Measurements from ENCODE around the gene SGMS1. TPM values are rescaled to one million over a fixed set of nuclear protein-coding genes. Genes with fewer than 3 reads are reported as not detected.
"Not testable (repeated sequence)": the region's sequence is repeated elsewhere in the genome, so short reads cannot be mapped to it uniquely, and the experiment has no call there.

The SGMS1 gene
- total RNA-seq, 5 donors from 2014 or later (not counting 1 experiment from before 2014, with no cell fraction given): 28.4 to 39.7 (median 32.6) TPM

DNA sequence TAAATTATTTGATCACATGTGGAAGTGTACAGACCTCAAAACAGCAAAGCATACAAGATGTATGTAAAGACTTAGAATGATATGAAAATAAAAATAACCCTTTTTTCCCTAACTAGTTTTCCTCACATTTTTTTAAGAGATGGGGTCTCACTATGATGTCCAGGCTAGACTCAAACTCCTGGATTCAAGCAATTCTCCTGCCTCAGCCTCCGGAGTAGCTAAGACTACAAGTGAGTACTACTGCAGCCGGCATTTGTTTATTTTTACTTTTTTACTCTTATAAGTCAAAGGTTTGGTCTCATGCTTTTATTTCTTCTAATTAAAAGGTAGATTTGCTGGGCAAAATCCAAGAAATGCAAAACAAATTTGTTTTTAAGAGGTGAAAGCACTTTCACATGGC lies 248.0 kb downstream of the SGMS1 start:
- H3K4me1 Mint-ChIP-seq: peaks cover 11 to 23% (median 20%) of the 10 kb centered on the region in 3 donors
- no peaks in the 10 kb centered on the region for H3K9me3 ChIP-seq
- H3K27me3 Mint-ChIP-seq: no peaks in the 10 kb centered on the region
- peaks cover 2 to 4% of the 10 kb centered on the region in 2 experiments for H3K4me1 ChIP-seq (ENCODE audit: control insufficient read depth in 1 of 2, extremely low read depth in 1 of 2, insufficient read depth in 2 of 2, low read length in 2 of 2)
- no peak overlapping the region for H3K4me3 ChIP-seq (ENCODE audit: control insufficient read depth in 1 of 2, extremely low read depth in 1 of 2, low read length in 1 of 2)
- H3K9me3 Mint-ChIP-seq: peaks cover 0 to 9% (median 5%) of the 10 kb centered on the region in 3 donors
- no peak overlapping the region for H3K27ac ChIP-seq (ENCODE audit: low read length)
- H3K36me3 ChIP-seq (ENCODE audit: control insufficient read depth in 2 of 2, extremely low read depth in 1 of 2, insufficient read depth in 1 of 2, low read length in 1 of 2): no peaks in the 10 kb centered on the region
- H3K36me3 Mint-ChIP-seq: peaks cover 30% of the 10 kb centered on the region
- no peak overlapping the region for H3K27ac Mint-ChIP-seq
- ChIA-PET POLR2A (no interaction called here), CTCF (no interaction called here)
- H3K27me3 ChIP-seq (replicated peaks in 1 of 2; ENCODE audit: control insufficient read depth in 2 of 2, extremely low read depth in 1 of 2, insufficient read depth in 2 of 2, low read length in 1 of 2): no peaks in the 10 kb centered on the region
- H3K4me3 Mint-ChIP-seq: no peak overlapping the region
- DNase-seq (no peak), ATAC-seq (replicated peaks in 1 of 4) (no peak)
- no CpG with 5 or more reads among the region's 2 CpGs for WGBS (ENCODE audit: insufficient coverage)

- Histone ChIP-seq H3K27me3 (replicated peaks in 1 of 2; ENCODE audit: control insufficient read depth in 2 of 2, extremely low read depth in 1 of 2, insufficient read depth in 2 of 2, low read length in 1 of 2) (no peaks in the 10 kb centered on the region), H3K27ac (ENCODE audit: low read length) (no peak overlapping the region), H3K4me1 (ENCODE audit: control insufficient read depth in 1 of 2, extremely low read depth in 1 of 2, insufficient read depth in 2 of 2, low read length in 2 of 2) (peaks cover 0 to 4% of the 10 kb centered on the region in 2 experiments), H3K9me3 (no peaks in the 10 kb centered on the region), H3K4me3 (ENCODE audit: control insufficient read depth in 1 of 2, extremely low read depth in 1 of 2, low read length in 1 of 2) (no peak overlapping the region), H3K36me3 (ENCODE audit: control insufficient read depth in 2 of 2, extremely low read depth in 1 of 2, insufficient read depth in 1 of 2, low read length in 1 of 2) (no peaks in the 10 kb centered on the region)
- no peak overlapping the region for H3K27ac Mint-ChIP-seq
- DNase-seq: no peak
- H3K36me3 Mint-ChIP-seq: peaks cover 28% of the 10 kb centered on the region
- ChIA-PET POLR2A (no interaction called here), CTCF (no interaction called here)
- H3K4me1 Mint-ChIP-seq: peaks cover 8 to 23% (median 17%) of the 10 kb centered on the region in 3 donors
- no peaks in the 10 kb centered on the region for H3K27me3 Mint-ChIP-seq
- no peak for ATAC-seq (replicated peaks in 1 of 4)
- H3K4me3 Mint-ChIP-seq: no peak overlapping the region
- H3K9me3 Mint-ChIP-seq: peaks cover 0 to 9% (median 5%) of the 10 kb centered on the region in 3 donors
Measured at GRCh38 chr10:50375051-50375452, 248.7 kb downstream of the SGMS1 start.

DNA sequence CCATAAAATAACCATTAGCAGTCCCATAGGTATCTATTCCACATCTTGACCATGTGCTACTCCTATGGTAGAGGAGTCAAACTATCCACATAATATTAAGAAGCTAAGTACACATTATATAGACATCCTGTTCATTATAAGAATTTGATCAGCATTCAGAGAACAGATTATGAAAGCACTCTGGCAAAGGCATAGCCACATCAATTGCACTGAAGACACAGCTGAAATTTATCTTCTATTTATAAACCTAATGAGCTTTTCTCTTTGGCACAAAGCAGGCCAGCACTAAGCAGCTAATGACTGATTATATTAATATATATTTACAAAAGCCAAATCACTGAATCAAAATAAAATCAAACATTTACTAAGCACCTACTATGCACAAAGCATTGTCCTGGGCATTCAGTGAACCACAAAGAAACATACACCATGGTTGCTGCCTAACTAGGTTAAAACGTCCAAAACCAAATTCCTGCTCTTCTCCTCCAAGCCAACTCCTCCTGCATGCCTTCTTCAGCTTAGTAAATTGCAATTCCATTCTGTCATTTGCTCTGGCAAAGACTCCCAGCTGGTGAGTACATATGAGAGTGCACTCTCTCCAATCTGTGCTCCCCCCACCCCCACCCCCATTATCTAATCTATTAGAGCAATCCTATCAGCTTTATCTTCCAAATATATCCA lies 249.8 kb downstream of the SGMS1 start:
- H3K4me1 Mint-ChIP-seq: peaks cover 6 to 23% (median 15%) of the 10 kb centered on the region in 3 donors
- POLR2A ChIA-PET: no interaction called here
- ATAC-seq (replicated peaks in 1 of 4) (no peak), DNase-seq (no peak)
- Histone ChIP-seq H3K36me3 (ENCODE audit: control insufficient read depth in 2 of 2, extremely low read depth in 1 of 2, insufficient read depth in 1 of 2, low read length in 1 of 2) (no peaks in the 10 kb centered on the region), H3K27me3 (replicated peaks in 1 of 2; ENCODE audit: control insufficient read depth in 2 of 2, extremely low read depth in 1 of 2, insufficient read depth in 2 of 2, low read length in 1 of 2) (no peaks in the 10 kb centered on the region), H3K4me1 (ENCODE audit: control insufficient read depth in 1 of 2, extremely low read depth in 1 of 2, insufficient read depth in 2 of 2, low read length in 2 of 2) (peaks cover 0 to 4% of the 10 kb centered on the region in 2 experiments), H3K4me3 (ENCODE audit: control insufficient read depth in 1 of 2, extremely low read depth in 1 of 2, low read length in 1 of 2) (no peak overlapping the region), H3K9me3 (no peaks in the 10 kb centered on the region), H3K27ac (ENCODE audit: low read length) (no peak overlapping the region)
- peaks cover 28% of the 10 kb centered on the region for H3K36me3 Mint-ChIP-seq
- no peak overlapping the region for H3K4me3 Mint-ChIP-seq
- CTCF ChIA-PET: interaction anchor here in 1 of 2 donors (0.6 kb wide), 1 partner anchor 43 kb away, joined by 4 read pairs; no protein-coding TSS in a partner anchor
- H3K9me3 Mint-ChIP-seq: peaks cover 0 to 9% (median 5%) of the 10 kb centered on the region in 3 donors
- H3K27me3 Mint-ChIP-seq: no peaks in the 10 kb centered on the region
- WGBS (ENCODE audit: insufficient coverage): no CpG with 5 or more reads among the region's 1 CpG
- H3K27ac Mint-ChIP-seq: no peak overlapping the region

GRCh38 chr10:50369931-50370330 lies 253.8 kb downstream of the SGMS1 start:
- Histone ChIP-seq H3K36me3 (ENCODE audit: control insufficient read depth in 2 of 2, extremely low read depth in 1 of 2, insufficient read depth in 1 of 2, low read length in 1 of 2) (no peaks in the 10 kb centered on the region), H3K27me3 (replicated peaks in 1 of 2; ENCODE audit: control insufficient read depth in 2 of 2, extremely low read depth in 1 of 2, insufficient read depth in 2 of 2, low read length in 1 of 2) (no peaks in the 10 kb centered on the region), H3K4me1 (ENCODE audit: control insufficient read depth in 1 of 2, extremely low read depth in 1 of 2, insufficient read depth in 2 of 2, low read length in 2 of 2) (peaks cover 0 to under 1% of the 10 kb centered on the region in 2 experiments), H3K9me3 (no peaks in the 10 kb centered on the region), H3K4me3 (ENCODE audit: control insufficient read depth in 1 of 2, extremely low read depth in 1 of 2, low read length in 1 of 2) (no peak overlapping the region), H3K27ac (ENCODE audit: low read length) (no peak overlapping the region)
- Mint-ChIP-seq H3K36me3 (peaks cover 33% of the 10 kb centered on the region), H3K4me1 (peaks cover 0 to 11% (median 6%) of the 10 kb centered on the region in 3 donors), H3K27me3 (no peaks in the 10 kb centered on the region), H3K4me3 (no peak overlapping the region), H3K9me3 (peaks cover 0 to 3% (median 0%) of the 10 kb centered on the region in 3 donors), H3K27ac (no peak overlapping the region)
- no peak for DNase-seq
- no CpG with 5 or more reads among the region's 1 CpG for WGBS (ENCODE audit: insufficient coverage)
- POLR2A ChIA-PET: no interaction called here
- no peak for ATAC-seq (replicated peaks in 1 of 4)
- CTCF ChIA-PET: no interaction called here

- Histone ChIP-seq H3K4me1 (ENCODE audit: control insufficient read depth in 1 of 2, extremely low read depth in 1 of 2, insufficient read depth in 2 of 2, low read length in 2 of 2) (no peaks in the 10 kb centered on the region), H3K27me3 (replicated peaks in 1 of 2; ENCODE audit: control insufficient read depth in 2 of 2, extremely low read depth in 1 of 2, insufficient read depth in 2 of 2, low read length in 1 of 2) (no peaks in the 10 kb centered on the region), H3K27ac (ENCODE audit: low read length) (no peak overlapping the region), H3K9me3 (no peaks in the 10 kb centered on the region), H3K36me3 (ENCODE audit: control insufficient read depth in 2 of 2, extremely low read depth in 1 of 2, insufficient read depth in 1 of 2, low read length in 1 of 2) (no peaks in the 10 kb centered on the region), H3K4me3 (ENCODE audit: control insufficient read depth in 1 of 2, extremely low read depth in 1 of 2, low read length in 1 of 2) (no peak overlapping the region)
- peaks cover 53% of the 10 kb centered on the region for H3K36me3 Mint-ChIP-seq
- ChIA-PET CTCF (interaction anchor here in 1 of 2 donors (0.6 to 1.3 kb wide), 4 partner anchors 10 to 284 kb away, joined by 3 to 8 read pairs (median 4); no protein-coding TSS in a partner anchor), POLR2A (no interaction called here)
- no peak overlapping the region for H3K4me3 Mint-ChIP-seq
- peak in 1 of 4 experiments; percentile 48 for ATAC-seq (replicated peaks in 1 of 4)
- H3K9me3 Mint-ChIP-seq: peaks cover 0 to 7% (median 2%) of the 10 kb centered on the region in 3 donors
- DNase-seq: peak in 1 of 35 experiments; percentile 28
- H3K27me3 Mint-ChIP-seq: no peaks in the 10 kb centered on the region
- H3K4me1 Mint-ChIP-seq: peaks cover 4 to 28% (median 16%) of the 10 kb centered on the region in 3 donors
- H3K27ac Mint-ChIP-seq: no peak overlapping the region
- no CpG with 5 or more reads among the region's 1 CpG for WGBS (ENCODE audit: insufficient coverage)
Measured at GRCh38 chr10:50367732-50368131, 256.0 kb downstream of the SGMS1 start.

GRCh38 chr10:50366421-50366820 lies 257.3 kb downstream of the SGMS1 start:
- H3K36me3 Mint-ChIP-seq: peaks cover 59% of the 10 kb centered on the region
- peaks cover 0 to 11% (median 2%) of the 10 kb centered on the region in 3 donors for H3K9me3 Mint-ChIP-seq
- CTCF ChIA-PET; H3K4me3 ChIP-seq (ENCODE audit: control insufficient read depth in 1 of 2, extremely low read depth in 1 of 2, low read length in 1 of 2); H3K4me1 ChIP-seq (ENCODE audit: control insufficient read depth in 1 of 2, extremely low read depth in 1 of 2, insufficient read depth in 2 of 2, low read length in 2 of 2); H3K4me3 Mint-ChIP-seq; POLR2A ChIA-PET; ATAC-seq (replicated peaks in 1 of 4); H3K27ac Mint-ChIP-seq; H3K27me3 ChIP-seq (replicated peaks in 1 of 2; ENCODE audit: control insufficient read depth in 2 of 2, extremely low read depth in 1 of 2, insufficient read depth in 2 of 2, low read length in 1 of 2); H3K27ac ChIP-seq (ENCODE audit: low read length); DNase-seq; H3K9me3 ChIP-seq; H3K27me3 Mint-ChIP-seq; H3K36me3 ChIP-seq (ENCODE audit: control insufficient read depth in 2 of 2, extremely low read depth in 1 of 2, insufficient read depth in 1 of 2, low read length in 1 of 2): not testable (repeated sequence)
- 100% methylated on average over 1 of the region's 4 CpGs for WGBS (ENCODE audit: insufficient coverage)
- H3K4me1 Mint-ChIP-seq: peaks cover 15 to 36% (median 23%) of the 10 kb centered on the region in 3 donors
